Measurements from ENCODE around the gene COPG1. TPM values are rescaled to one million over a fixed set of nuclear protein-coding genes. Genes with fewer than 3 reads are reported as not detected.
A peak's percentile ranks its signal among the peaks of the same experiment; 100 is the strongest.

COPG1 gene
- total RNA-seq, 1 experiment from 2014 or later = 157 TPM

DNA sequence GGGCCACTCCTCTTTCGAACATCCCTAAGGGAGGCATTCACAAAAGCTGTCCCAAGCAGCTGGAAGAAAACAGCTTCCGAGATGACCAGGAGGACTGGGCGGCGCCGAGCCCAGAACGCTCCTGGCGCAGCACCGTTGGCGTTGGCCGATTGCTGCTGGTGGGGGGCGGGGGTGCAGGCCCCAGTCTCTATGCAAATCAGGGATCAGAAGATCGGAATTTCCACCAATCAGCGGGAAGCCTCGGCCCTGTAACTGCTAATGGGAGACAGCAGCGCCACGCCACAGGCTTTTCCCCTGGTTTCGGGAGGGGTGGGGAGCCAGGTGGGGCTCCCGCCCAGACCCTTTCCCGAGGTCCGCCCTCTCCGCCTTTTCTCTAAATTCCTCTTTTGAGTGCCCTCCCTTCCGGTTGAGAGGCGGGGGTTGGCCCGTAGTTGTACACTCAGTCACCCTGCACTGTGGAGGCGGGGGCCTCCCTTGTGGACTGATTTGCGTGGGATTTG lies 56.2 kb downstream of the COPG1 start:
- BruUV-seq (replicated peaks) = no TSS peak
- CTCF ChIA-PET = no interaction called here
- Histone ChIP-seq H3K36me3 (ENCODE audit: insufficient read depth, low read length, poor library complexity, severe bottlenecking) (peaks cover 4% of the 10 kb centered on the region), H3K27ac (ENCODE audit: low read depth, low read length, poor library complexity, severe bottlenecking) (peak overlapping the region; percentile 4), H3K4me1 (ENCODE audit: insufficient read depth, low read length, poor library complexity, severe bottlenecking) (peaks cover 13% of the 10 kb centered on the region), H3K27me3 (replicated peaks; ENCODE audit: insufficient read depth, low read depth, low read length, poor library complexity) (no peaks in the 10 kb centered on the region), H3K4me3 (ENCODE audit: low read depth, low read length, poor library complexity, severe bottlenecking) (no peak overlapping the region), H3K9me3 (ENCODE audit: low read depth, low read length, poor library complexity, severe bottlenecking) (no peaks in the 10 kb centered on the region)
- intact Hi-C loops (cut with micrococcal nuclease; ENCODE audit: unreplicated experiment) = no loop called here
- POLR2A ChIA-PET (ENCODE audit: low non-redundant PET) = no interaction called here
- TF ChIP-seq, protein P1, sequence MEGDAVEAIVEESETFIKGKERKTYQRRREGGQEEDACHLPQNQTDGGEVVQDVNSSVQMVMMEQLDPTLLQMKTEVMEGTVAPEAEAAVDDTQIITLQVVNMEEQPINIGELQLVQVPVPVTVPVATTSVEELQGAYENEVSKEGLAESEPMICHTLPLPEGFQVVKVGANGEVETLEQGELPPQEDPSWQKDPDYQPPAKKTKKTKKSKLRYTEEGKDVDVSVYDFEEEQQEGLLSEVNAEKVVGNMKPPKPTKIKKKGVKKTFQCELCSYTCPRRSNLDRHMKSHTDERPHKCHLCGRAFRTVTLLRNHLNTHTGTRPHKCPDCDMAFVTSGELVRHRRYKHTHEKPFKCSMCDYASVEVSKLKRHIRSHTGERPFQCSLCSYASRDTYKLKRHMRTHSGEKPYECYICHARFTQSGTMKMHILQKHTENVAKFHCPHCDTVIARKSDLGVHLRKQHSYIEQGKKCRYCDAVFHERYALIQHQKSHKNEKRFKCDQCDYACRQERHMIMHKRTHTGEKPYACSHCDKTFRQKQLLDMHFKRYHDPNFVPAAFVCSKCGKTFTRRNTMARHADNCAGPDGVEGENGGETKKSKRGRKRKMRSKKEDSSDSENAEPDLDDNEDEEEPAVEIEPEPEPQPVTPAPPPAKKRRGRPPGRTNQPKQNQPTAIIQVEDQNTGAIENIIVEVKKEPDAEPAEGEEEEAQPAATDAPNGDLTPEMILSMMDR (conservative IDR thresholded peaks at IDR 0.05; ENCODE audit: low read depth, low read length) = no peak
- no peak for TF ChIP-seq EZH2 (IDR thresholded peaks at IDR 0.05; ENCODE audit: borderline replicate concordance, low read depth, low read length, poor library complexity, severe bottlenecking)
- DNase-seq (ENCODE audit: low spot score) = peak; percentile 92

DNA sequence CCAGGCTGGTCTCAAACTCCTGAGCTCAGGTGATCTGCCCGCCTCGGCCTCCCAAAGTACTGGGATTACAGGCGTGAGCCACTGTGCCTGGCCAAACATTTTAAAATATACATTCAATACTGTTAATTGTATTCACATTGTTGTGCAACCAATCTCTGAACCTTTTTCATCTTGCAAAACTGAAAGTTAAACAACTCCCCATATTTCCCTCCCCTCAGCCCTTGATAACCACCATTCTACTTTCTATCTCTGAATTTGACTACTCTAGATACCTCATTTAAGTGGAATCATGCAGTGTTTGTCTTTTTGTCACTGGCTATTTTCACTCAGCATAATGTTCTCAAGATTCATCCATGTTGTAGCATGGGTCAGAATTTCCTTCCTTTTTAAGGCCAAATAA lies 59.2 kb downstream of the COPG1 start:
- H3K36me3 ChIP-seq (ENCODE audit: insufficient read depth, low read length, poor library complexity, severe bottlenecking) = no peaks in the 10 kb centered on the region
- TF ChIP-seq, protein P1 (conservative IDR thresholded peaks at IDR 0.05; ENCODE audit: low read depth, low read length) = no peak
- TF ChIP-seq EZH2 (IDR thresholded peaks at IDR 0.05; ENCODE audit: borderline replicate concordance, low read depth, low read length, poor library complexity, severe bottlenecking) = no peak
- no peaks in the 10 kb centered on the region for H3K27me3 ChIP-seq (replicated peaks; ENCODE audit: insufficient read depth, low read depth, low read length, poor library complexity)
- DNase-seq (ENCODE audit: low spot score) = no peak
- intact Hi-C loops (cut with micrococcal nuclease; ENCODE audit: unreplicated experiment) = no loop called here
- ChIA-PET CTCF (no interaction called here), POLR2A (ENCODE audit: low non-redundant PET) (no interaction called here)
- peaks cover 13% of the 10 kb centered on the region for H3K4me1 ChIP-seq (ENCODE audit: insufficient read depth, low read length, poor library complexity, severe bottlenecking)
- no peak overlapping the region for H3K27ac ChIP-seq (ENCODE audit: low read depth, low read length, poor library complexity, severe bottlenecking)
- no TSS peak for BruUV-seq (replicated peaks)
- no peaks in the 10 kb centered on the region for H3K9me3 ChIP-seq (ENCODE audit: low read depth, low read length, poor library complexity, severe bottlenecking)
- no peak overlapping the region for H3K4me3 ChIP-seq (ENCODE audit: low read depth, low read length, poor library complexity, severe bottlenecking)

- intact Hi-C loops (cut with micrococcal nuclease; ENCODE audit: unreplicated experiment) = no loop called here
- DNase-seq (ENCODE audit: low spot score) = no peak
- no TSS peak for BruUV-seq (replicated peaks)
- Histone ChIP-seq H3K4me3 (ENCODE audit: low read depth, low read length, poor library complexity, severe bottlenecking) (no peak overlapping the region), H3K36me3 (ENCODE audit: insufficient read depth, low read length, poor library complexity, severe bottlenecking) (no peaks in the 10 kb centered on the region), H3K27me3 (replicated peaks; ENCODE audit: insufficient read depth, low read depth, low read length, poor library complexity) (no peaks in the 10 kb centered on the region), H3K4me1 (ENCODE audit: insufficient read depth, low read length, poor library complexity, severe bottlenecking) (peaks cover 18% of the 10 kb centered on the region), H3K9me3 (ENCODE audit: low read depth, low read length, poor library complexity, severe bottlenecking) (no peaks in the 10 kb centered on the region), H3K27ac (ENCODE audit: low read depth, low read length, poor library complexity, severe bottlenecking) (no peak overlapping the region)
- POLR2A ChIA-PET (ENCODE audit: low non-redundant PET) = interaction anchor here (0.6 kb wide), 1 partner anchor 25 kb away, joined by 3 read pairs; no protein-coding TSS in a partner anchor
- CTCF ChIA-PET = no interaction called here
- TF ChIP-seq EZH2 (IDR thresholded peaks at IDR 0.05; ENCODE audit: borderline replicate concordance, low read depth, low read length, poor library complexity, severe bottlenecking) = no peak
- TF ChIP-seq, protein P1 (conservative IDR thresholded peaks at IDR 0.05; ENCODE audit: low read depth, low read length) = no peak
Measured at GRCh38 chr3:129310111-129311011, 61.0 kb downstream of the COPG1 start.
